PC-9 (cell line): Measurements from ENCODE around the gene EPB41L3.

Source experiments
- CTCF ChIP-seq: fragments of 200-600 bp; sonication (generic); conservative IDR thresholded peaks from 2 replicates; pipeline ENCODE4 v1.6.1; 2017; ENCODE audit warnings: mixed run types, antibody characterized with exemption, mild to moderate bottlenecking, moderate library complexity
- EZH2 ChIP-seq: fragments of 200-600 bp; sonication (generic); IDR thresholded peaks from 2 replicates; pipeline ENCODE4 v1.8.0; 2017; ENCODE audit warnings: antibody characterized with exemption, low read depth

- TF ChIP-seq CTCF (no peak), EZH2 (no peak)
Observed at GRCh38 chr18:5582076-5582475, 38.3 kb upstream of the EPB41L3 start.
